ENCODE results near the gene DUSP22.
"Not testable (repeated sequence)": the region's sequence is repeated elsewhere in the genome, so short reads cannot be mapped to it uniquely, and the experiment has no call there.

DUSP22 gene

DNA sequence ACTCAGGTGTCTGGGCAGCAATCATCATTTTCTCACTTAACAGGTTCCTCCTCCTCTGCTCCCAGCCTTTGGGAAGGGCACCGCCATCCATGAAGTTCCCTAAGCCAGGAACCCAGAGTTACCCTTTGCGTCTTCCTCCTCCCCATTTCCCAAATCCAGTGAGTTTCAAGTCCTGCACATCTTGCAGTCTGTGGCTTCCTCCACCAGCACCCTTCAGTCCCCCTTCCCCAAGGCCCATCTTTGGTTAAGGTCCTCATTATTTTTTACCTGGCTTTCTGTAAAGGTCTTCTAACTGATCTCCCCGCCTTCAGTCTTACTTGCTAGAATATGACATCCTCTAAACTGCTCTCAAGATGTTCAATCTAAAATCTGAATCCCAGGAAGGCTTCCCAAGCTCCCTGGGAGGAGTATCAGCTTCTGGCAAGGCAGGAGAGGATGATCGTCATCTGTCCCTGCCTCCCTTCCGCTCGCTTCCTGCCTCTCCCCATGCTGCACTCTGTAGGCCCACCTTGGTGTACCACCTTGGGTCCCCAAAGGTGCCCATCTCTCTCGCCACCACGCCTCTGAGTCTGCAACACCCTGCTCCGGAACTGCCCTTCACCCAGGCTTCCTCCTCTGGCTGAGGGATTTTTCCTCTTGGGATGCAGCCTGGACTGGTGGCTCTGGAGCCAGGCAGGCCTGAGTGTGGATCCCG lies 11.4 kb upstream of the DUSP22 start:
- no peak for DNase-seq (ENCODE audit: low read depth in 2 of 2)

DNA sequence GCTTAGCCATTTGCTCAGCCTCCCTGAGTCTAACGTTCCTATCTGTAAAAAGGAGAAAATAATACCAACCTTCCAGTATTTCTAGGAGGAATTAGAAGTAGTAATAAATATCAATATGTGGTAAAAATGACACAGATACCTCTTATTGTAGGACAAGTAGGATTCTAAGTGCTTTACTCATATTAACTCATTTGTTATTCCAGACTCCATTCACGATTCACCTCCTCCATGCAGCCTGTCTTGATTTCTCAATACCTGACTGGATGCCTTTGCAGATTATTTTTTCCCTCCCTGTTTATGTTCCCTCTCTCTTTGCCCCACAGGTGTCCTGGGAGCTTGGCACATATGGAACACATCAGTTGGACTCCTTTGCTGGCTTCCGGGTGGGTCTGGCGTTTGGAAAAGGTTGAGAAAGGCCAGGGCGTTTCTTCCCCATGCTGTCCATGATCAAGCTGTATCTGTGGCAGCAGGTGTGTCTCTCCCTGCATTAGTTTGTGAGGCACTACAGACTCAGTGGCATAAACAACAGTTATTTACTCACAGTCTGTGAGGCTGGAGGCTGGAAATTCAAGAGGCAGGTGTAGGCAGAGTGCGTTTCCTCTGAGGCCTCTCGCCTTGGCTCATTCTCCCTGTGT lies 10.7 kb upstream of the DUSP22 start:
- DNase-seq (ENCODE audit: low read depth in 2 of 2) = no peak

DNA sequence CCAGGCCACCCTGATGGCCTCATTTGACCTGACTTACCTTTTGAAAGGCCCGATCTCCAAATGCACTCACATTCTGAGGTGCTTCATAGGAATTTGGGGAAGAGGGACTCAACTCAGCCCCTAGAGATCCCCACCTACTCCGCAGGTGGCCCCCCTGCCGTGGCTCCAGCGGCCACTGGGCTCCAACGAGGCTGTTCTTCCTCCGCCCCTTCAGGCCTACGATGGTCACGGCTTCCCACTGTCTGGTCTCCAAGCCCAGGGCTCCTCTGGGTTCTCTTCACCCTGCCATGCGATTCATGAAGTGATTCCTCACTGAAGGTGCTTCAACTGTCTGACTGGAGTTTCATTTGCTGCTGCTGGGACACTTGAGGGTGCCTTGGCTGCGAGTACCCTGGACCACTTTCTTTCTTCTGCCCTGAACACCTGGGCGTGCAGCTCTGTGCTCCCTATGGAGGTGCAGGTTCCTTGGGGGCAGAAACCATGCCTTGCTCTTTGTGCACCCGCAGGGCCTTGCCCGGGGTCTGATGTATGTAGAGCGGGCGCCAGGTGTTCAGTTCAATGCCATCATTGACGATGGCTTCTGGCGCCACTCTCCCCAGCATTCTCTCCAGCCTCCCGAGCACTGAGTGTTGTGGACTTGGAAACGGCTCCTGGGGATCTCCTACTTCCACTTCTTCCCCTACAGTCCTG lies 10.0 kb upstream of the DUSP22 start:
- no peak for DNase-seq (ENCODE audit: low read depth in 2 of 2)

DNA sequence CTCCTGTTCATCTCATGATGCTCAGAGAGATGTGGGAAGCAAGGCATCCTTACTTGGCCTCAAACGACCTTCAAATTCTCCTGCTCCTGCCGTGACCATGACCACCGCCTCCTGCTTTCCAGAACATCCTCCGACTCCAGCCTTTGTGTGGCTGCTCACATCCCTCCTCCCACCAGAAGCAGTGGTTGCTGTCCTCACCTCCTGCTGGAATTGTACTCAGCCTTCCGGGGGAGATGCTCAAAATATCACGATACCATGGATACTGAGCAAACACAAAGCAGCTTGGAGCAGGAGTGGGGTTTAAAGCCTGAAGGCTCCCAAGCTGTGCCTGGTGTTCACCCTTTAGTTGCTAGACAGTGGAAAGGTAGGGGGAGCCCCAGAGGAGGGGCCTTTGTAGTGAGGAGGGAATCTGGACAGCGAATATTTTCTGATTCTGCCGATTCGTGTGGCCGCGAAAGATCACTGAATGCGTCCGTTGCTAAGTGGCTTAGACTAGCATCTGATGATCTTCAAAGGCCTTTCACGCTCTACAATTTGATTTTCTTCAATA lies 9.3 kb upstream of the DUSP22 start:
- no peak for DNase-seq (ENCODE audit: low read depth in 2 of 2)

DNA sequence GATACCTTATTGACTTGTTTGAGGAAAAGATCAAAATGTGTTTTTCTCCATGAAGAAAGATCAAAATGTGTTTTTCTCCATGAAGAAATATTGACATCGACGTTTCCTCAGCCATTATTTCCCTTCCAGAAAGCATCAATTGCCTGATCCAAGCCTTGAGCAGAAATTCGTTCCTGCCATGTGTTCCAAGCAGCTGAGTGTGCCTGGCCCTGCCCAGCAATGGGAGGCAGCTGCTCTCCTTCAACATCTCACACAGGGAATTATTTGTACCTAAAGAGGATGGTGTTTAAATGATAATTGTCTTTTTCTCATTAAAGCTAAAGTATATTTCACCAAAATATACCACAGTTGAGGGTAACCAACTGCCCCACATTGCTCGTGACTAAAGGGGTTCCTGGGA lies 7.8 kb upstream of the DUSP22 start:
- DNase-seq (ENCODE audit: low read depth in 2 of 2) = no peak

DNA sequence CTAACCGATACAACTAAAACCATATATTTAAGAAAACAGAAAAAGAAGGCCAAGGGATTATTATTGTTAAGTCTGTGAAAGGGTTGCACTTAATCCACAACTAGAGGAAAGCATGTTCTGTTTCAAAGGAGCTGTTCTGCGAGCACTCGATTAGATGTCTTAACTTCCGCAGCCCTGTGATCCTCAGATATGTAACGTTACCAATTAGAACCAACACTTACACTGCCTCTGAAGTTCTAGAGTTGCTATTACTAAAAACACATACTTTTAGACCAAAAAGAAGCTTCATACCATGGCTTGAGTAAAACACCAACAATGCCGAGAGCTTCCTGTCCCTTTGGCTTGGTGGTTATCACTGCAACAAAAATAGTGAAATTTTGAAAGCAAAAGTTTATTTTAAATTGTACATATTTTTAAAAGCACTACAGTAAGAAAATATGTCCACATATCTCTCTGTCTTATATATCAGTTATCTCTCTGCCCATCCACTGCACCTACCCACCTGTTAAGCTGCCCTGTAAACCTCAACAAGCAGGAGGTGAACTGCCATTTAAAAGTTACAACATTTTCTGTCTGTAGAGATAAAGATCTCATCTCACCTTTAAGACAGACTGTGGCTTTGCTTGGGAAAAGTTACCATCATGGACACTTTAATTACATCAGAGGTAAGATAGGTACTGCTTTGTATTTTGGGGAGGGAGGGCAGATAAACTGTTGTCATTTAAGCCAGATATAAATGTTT lies 7.1 kb upstream of the DUSP22 start:
- no peak for DNase-seq (ENCODE audit: low read depth in 2 of 2)

DNA sequence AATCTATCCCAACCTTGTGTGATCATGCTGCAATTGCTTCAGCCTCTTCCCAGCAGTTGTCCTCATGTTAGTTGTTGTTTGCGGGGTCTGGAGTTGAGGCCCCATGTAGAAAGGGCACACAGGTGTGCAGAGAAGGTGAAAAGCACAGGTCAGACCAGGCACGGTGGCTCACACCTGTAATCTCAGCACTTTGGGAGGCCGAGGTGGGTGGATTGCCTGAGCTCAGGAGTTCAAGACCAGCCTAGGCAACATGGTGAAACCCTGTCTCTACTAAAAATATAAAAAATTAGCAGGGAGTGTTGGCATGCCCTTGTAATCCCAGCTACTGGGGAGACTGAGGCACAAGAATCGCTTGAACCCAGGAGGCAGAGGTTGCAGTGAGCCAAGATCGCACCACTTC lies 6.4 kb upstream of the DUSP22 start:
- DNase-seq (ENCODE audit: low read depth in 2 of 2) = not testable (repeated sequence)

DNA sequence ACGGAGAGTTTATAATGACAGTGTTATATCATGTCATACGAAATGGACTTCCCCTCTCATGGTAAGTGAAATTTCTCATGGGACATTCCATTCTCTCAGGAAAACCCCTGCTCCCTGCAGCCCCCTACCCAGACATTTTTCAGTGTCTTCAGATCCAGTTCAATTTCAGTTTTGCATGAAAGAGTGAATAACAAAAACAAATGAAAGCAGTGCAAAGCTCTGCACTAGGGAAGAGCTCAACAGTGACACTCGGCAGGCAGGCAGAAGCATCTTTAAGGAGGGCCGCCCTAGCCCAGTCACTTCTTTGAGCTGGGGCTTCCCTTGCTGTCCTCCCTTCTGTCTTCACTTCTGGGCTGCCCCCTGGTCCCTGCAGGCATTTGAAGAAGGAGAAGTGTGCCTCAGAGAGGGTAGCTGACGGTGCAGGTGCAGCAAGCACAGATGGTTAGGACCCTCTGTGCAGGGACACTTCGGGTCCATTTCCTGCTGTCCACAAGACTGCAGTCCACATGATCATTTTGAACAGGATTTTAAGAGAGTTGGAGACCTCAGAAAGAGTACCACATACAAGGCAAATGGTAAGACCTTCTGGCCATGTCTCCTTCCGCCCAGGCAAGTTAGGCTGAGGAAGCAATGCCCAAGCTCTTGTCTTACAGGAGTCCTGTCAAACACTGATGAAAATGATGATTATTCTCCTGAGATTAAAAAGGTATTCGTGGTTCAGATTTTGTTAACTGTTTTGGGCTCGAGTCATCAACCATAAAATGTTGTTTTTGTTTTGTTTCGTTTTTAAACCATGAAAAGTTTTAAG lies 5.4 kb upstream of the DUSP22 start:
- DNase-seq (ENCODE audit: low read depth in 2 of 2) = no peak

DNA sequence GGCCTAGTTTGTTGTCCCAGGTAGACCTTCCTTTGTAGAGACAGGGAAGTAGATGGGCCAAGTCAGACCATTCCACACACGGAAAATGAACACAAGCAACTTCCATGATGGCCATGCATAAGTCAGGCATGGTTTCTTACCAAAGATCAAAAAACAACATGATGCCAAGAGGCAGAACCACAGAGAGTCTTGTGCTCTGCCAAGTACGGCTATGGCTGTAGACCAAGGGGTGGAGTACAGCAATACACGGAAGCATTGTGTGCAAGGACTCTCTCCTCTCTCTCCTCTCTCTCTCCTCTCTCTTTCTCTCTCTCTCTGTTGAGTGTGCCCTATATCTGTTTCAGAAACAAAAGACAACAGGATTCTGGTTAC lies 4.8 kb upstream of the DUSP22 start:
- no peak for DNase-seq (ENCODE audit: low read depth in 2 of 2)

DNA sequence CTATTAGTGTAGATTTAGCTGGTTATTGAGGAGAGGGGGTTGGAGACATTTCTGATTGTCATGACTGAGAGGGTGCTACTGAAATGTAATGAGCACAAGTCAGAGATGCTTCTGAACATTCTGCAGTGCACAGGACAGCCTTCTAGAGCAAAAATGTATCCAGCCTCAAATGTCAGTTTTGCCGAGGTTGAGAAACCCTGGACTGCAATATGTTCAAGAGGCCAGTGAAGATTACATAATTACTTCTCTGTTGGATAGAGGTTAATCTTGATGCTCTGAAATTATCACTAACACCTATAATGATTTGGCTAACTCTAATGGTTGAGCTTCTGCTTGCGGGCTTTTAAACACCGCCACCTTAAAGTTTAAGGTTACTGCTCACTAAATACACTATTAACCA lies 3.4 kb upstream of the DUSP22 start:
- no peak for DNase-seq (ENCODE audit: low read depth in 2 of 2)

DNA sequence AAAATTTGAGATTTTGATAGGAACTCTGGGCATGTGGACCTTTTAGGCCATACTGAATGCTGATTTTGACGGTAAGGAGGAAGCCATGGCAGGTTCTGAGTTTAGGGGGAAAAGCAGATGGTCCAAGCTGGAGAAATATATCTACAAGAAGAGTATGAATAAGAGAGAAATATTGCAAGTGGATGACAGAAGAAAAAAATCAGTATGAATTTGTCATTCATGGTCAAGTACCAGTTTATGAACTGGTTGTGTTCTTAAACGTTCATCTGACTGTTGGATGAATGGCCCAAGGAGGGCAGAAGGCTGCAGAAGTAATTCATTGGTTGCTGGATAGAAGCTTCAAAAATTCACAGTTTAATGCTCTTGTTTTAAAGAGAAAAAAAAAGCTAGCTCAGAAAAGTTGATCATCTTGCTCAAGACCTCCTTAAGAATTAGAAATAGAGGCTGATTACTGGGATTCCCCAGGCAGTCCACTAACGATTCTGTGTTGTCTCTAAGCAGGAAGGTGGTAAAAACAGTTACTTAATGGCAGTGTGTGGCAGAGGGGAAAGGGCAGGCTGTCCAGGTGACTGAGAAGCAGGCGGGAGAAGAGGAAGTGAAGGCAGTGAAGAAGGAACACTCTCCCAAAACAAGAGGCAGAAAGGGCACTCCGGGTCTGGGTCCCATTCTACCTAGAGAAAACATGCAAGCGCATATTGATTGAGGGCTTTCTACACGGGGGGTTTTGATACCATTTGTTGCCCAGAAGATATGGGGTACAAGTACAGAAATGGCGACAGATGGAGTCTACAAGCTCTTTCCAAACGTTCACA lies 2.0 kb upstream of the DUSP22 start:
- no peak for DNase-seq (ENCODE audit: low read depth in 2 of 2)

DNA sequence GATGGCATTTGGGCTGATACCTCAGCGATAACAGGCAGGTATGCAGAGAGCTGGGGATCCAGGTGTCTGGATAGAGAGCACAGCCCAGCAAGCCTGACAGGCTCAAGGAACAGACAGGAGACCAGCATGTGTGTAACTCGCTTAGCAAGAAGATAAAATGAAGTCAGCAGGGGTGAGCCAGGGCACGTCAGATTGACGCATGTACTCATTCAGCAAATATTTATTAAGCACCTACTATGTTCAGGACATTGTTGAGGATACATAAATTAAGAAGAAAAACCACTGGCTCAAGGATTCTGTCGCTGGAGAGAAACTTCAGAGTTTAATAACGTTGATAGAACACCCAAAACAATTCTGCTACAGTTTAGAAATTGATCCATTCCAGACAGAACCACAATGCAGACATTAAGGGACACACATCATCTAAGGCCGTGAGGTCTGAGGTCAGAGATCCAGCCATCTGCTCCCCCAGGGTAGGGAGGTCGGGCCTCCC lies 1.0 kb upstream of the DUSP22 start:
- DNase-seq (ENCODE audit: low read depth in 2 of 2) = no peak

DNA sequence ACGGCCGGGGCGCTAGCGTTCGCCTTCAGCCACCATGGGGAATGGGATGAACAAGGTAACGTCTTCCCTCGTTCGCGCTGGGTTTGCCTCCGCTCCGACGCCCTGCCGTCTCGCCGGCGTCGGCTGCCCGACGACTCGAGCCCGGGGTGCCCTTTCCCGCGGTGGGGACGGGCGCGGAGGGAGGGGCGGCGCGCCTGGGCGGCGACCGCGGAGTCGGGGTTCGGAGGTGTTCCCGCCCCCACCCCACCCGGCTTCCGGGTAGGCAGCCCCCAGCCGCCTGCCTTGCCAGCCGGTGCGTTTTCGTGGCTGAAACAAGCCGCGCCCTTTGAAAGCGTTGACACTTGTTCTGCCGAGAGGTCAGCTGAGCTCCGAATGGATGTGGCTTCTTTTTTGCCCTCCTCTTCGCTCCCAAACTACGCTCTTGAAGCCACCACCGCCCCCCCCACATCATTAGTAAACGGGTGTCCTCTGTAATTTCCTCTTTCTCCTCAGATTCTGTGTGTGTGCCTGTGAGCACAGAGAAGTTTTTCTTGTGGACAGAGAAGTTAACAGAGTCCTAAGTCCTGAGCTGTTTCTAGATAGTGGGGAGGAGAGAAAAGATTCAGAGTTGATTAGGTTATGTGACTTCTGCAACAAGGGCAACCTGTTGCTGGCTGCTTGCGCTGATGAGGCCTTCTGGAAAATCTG lies 362 bp downstream of the DUSP22 start:
- DNase-seq (ENCODE audit: low read depth in 2 of 2) = peak; percentile 58 to 65

DNA sequence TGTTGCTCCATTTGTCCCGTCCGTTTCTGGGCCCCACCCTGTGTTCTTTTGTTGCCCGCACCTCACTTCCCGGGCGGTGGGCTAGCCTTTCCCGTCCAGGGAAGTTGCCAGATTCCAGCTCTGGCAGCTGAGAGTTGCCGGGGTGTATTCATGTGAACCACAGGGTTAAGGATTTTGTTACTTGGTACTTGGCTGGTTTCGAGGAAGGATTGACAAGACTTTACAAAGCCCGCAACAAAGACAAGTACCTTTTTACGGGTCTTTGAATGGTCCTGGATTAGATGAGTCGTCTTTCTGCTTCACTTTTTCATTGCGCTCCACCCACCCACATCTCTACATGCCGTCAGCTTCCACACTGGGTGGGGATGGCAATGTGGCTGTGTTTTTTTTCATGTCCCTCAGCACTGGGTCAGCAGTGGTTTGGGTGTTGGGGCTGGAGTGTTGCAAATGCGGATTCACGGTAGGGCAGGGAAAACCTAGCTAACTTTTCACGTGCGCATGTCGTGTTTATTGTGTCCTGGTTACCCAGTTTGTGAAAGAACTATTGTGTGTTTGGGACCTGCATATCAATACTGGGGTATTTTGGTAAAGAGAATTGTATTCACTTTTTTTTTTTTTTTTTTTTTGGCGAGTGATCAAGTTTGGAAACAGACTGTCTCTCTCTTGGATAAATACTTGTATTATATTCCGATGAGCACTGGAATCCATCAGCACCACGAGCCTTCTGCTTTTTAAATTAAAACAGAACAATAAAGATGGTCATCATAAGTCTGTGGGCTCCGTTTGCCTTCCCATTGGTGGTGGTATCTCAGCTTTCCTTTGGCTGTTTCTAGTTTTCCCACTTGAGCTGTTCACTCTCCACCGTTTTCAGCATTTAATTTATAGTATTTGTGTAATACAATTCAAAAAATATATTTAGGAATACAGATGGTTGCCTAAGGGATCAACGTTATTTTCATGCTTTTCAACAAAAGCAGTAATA lies 1.2 kb downstream of the DUSP22 start:
- peak in 1 of 2 donors; percentile 11 for DNase-seq (ENCODE audit: low read depth in 2 of 2)

DNA sequence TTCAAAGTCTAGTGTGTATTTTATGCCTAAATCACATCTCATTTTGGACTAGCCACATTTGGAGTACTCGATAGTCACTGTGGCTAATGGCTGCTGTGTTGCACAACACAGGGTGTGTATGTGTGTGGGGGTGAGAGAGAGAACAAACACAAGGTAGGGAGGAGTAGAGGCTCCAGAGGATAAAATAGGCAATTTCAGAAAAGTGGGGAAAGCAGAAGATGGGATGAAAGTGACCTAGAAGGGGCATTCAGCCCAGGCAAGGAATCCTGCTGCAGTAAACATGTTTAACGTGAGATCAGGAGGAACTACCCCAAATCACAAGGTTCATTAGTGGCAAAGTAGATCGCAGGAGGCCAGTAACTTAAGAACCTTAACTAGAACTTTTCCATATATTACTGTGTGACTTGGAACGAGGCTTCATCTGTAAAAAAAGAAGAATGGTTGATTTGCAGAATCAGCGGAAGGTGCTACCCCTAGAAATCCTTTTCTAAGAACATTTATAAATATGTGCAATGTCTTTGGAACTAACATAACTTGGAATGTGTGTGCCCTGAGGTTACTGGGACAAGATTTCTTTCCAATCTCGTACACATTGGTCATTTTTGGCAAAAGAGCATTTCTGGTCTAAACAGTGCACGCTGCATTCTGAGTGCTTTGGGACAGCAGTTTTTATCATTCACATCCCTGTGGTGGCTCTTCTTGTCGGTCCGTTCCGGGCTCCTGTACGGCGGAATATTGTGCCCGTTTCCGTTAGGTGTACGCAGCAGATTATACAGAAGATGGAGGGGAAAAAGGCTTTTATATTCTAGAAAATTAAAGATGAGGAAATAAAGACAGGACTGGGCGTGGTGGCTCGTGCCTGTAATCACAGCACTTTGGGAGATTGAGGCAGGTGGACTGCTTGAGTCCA lies 2.6 kb downstream of the DUSP22 start:
- DNase-seq (ENCODE audit: low read depth in 2 of 2) = no peak

DNA sequence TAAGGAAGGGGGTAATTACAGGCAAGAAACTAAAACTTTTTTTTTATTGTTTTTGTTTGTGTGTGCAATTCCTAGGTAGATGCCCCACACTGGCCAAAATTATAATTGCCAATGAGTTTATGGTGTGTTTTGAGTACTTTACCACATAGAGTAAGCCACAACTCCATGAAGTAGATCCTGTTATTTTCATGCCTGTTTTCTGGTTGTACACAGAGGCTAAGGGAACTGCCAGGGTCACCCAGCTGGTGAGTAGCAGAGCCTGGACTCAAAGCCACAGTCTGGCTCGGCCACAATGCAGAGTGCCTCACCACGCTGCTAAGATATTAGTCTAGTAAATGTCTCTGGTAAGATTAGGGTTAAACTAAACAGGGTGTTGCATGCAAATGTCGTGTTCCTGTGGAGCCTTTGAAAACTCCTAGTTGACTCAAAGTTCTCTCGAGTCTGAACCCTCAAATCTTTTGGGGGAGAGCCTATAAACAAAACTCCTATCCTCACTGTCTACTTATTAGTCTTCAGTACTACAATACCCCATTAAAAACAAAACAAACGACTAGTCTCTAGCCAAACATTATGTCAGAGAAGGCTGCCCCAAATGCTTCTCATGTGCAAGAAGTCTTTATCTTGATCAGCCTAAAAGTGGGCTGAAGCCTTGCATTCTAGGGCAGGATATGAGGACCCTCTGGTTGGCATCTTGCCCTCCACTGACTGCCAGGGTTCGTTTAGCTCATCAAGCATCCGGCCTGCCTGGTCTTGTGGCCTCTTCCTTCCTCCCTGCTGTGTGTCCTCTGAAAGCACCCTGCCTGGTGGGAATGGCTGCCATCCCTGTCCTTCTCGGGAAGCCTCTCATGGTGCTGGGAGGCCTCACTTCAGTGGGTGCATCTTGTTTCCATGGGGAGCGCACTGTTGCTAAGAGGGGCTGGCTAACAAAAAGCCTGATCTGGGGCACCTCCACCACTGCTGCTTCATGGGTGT lies 4.2 kb downstream of the DUSP22 start:
- DNase-seq (ENCODE audit: low read depth in 2 of 2) = no peak

All from stimulated activated CD4-positive, alpha-beta T cell treated with anti-CD3 and anti-CD28 coated beads, Interleukin-4, amount 100 ng/mL, for 48 hours (primary cell).